AG10803 (cell line): ENCODE measurements around the gene PHF5A.
A peak's percentile ranks its signal among the peaks of the same experiment; 100 is the strongest.

Experiments
- DNase-seq: peaks from one replicate; pipeline ENCODE4 v3.0.0; 2010; ENCODE audit warnings: low read depth
- H3K4me3 ChIP-seq: 2 replicates; pipeline ENCODE4 v1.5.1; 2011; ENCODE audit warnings: mild to moderate bottlenecking, low read length, control low read depth
- CTCF ChIP-seq: conservative IDR thresholded peaks from 2 replicates; pipeline ENCODE4 v1.5.1; 2011; ENCODE audit warnings: mild to moderate bottlenecking, low read length, control low read depth, inconsistent platforms

Gene PHF5A

GRCh38 chr22:41479671-41480396, 11.3 kb upstream of the PHF5A start:
- no peak overlapping the region for H3K4me3 ChIP-seq
- peak; percentile 54 for DNase-seq
- no peak for TF ChIP-seq CTCF

- no peak overlapping the region for H3K4me3 ChIP-seq
- TF ChIP-seq CTCF = no peak
- DNase-seq = peak; percentile 42
These were observed 10.5 kb upstream of the PHF5A start for GRCh38 chr22:41478891-41479521.

GRCh38 chr22:41478473-41478872, 10.0 kb upstream of the PHF5A start:
- TF ChIP-seq CTCF = no peak
- H3K4me3 ChIP-seq = no peak overlapping the region

GRCh38 chr22:41474872-41475451, 6.5 kb upstream of the PHF5A start:
- H3K4me3 ChIP-seq = no peak overlapping the region
- no peak for DNase-seq
- TF ChIP-seq CTCF = no peak

More at GRCh38 chr22:41478473-41478872, 10.0 kb upstream of the PHF5A start:
- no peak for DNase-seq

GRCh38 chr22:41471568-41471967, 3.1 kb upstream of the PHF5A start:
- no peak for DNase-seq
- no peak for TF ChIP-seq CTCF
- H3K4me3 ChIP-seq = no peak overlapping the region

- no peak overlapping the region for H3K4me3 ChIP-seq
- DNase-seq = no peak
- no peak for TF ChIP-seq CTCF
These were observed 2.4 kb upstream of the PHF5A start for GRCh38 chr22:41470886-41471285.

- H3K4me3 ChIP-seq = peak overlapping the region; percentile 94
- TF ChIP-seq CTCF = no peak
- DNase-seq = no peak
These were observed 843 bp upstream of the PHF5A start for GRCh38 chr22:41469218-41469851.
